Measurements from ENCODE around the gene ZNF346.

ZNF346 gene

DNA sequence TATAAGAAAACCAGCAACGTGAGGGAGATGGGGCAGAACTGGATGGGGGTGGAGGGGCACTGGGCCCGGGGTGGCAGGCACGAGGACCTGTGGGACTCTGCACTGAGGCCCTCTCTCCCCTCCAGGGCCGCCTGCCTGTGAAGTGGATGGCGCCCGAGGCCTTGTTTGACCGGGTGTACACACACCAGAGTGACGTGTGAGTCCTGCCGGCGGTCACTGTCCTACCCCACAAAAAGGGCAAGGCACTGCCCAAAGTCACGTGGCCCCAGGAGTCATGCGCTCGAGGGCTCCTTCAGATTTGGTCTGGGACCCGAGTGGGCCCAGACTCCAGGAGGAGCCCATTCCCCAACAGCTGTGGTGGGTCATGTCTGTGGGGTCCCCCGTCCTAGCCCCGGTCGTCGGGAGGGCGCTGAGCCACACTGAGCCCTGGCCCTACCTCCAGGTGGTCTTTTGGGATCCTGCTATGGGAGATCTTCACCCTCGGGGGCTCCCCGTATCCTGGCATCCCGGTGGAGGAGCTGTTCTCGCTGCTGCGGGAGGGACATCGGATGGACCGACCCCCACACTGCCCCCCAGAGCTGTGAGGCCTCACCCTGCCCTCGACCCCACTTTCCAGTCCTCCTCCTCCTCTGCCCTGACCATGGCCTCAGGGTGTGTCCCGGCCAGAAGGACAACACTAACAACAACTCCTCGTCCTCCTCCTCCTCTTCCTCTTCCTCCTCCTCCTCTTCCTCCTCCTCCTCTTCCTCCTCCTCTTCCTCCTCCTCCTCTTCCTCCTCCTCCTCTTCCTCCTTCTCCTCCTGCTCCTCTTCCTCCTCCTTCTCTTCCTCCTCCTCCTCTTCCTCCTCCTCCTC, 73.9 kb downstream of the ZNF346 start:
- DNase-seq = no peak

DNA sequence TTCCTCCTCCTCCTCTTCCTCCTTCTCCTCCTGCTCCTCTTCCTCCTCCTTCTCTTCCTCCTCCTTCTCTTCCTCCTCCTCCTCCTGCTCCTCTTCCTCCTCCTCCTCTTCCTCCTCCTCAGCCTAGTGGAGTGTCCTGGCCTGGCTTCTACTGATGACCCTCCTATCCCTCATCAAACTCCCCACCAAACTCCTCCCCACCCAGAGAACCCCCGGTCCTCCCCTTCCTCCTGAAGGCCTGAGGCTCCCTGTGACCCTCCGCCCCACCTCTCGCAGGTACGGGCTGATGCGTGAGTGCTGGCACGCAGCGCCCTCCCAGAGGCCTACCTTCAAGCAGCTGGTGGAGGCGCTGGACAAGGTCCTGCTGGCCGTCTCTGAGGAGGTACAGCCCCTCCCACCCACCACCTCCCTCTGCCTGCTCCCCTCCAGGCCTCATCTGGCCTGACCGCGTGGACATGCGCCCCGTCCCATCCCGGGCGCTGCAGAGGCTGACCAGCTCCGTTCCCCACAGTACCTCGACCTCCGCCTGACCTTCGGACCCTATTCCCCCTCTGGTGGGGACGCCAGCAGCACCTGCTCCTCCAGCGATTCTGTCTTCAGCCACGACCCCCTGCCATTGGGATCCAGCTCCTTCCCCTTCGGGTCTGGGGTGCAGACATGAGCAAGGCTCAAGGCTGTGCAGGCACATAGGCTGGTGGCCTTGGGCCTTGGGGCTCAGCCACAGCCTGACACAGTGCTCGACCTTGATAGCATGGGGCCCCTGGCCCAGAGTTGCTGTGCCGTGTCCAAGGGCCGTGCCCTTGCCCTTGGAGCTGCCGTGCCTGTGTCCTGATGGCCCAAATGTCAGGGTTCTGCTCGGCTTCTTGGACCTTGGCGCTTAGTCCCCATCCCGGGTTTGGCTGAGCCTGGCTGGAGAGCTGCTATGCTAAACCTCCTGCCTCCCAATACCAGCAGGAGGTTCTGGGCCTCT, 74.8 kb downstream of the ZNF346 start:
- no peak for DNase-seq

DNA sequence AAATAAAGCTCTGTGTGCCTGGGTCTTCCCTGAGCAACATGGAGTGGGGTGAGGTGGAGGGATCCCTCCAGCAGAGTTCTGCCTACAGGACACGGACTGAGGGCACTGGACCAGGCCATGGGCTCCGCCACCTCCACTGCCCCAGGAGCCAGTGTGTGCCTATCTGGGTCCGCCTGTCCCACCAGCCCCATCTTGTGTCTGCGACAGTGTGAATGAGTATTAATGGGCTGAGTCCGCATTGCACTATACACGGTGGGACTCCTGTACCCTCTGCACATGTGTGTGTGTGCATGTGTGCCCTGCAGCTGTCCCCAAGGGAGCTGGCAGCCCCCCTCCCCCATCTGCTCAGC, 75.6 kb downstream of the ZNF346 start:
- no peak for DNase-seq

DNA sequence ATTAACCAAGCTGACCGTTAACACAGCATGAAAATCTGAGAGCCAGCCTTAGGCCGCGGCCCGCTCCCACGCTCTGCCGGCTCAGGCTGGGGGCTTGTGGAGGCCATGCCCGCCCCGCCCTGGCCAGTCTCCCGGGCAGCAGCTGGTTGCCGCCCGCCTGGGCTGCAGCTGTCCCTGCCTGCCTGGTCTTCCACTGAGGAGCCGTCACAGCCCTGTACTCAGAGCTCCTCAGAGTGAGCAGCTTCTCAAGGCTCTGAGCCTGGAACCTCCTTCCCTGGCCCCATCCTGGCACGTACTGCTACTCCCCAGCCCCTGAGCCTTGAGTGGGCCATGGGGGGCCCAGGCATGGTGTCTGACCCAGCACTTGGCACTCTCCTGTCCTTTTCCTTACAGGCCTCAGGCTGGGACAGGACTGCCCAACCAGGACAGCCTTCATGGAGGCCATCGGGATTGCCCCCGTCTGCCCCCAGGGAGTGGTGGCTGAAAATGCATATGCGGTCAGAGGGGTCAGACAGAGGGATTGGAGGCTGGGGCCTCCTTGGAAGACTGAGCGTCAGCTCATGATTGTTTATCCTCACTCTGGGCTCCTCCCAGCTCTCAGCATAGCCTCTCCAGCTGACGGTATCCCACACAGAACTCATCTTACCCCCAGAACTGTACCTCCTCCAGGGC, 76.1 kb downstream of the ZNF346 start:
- no peak for DNase-seq

DNA sequence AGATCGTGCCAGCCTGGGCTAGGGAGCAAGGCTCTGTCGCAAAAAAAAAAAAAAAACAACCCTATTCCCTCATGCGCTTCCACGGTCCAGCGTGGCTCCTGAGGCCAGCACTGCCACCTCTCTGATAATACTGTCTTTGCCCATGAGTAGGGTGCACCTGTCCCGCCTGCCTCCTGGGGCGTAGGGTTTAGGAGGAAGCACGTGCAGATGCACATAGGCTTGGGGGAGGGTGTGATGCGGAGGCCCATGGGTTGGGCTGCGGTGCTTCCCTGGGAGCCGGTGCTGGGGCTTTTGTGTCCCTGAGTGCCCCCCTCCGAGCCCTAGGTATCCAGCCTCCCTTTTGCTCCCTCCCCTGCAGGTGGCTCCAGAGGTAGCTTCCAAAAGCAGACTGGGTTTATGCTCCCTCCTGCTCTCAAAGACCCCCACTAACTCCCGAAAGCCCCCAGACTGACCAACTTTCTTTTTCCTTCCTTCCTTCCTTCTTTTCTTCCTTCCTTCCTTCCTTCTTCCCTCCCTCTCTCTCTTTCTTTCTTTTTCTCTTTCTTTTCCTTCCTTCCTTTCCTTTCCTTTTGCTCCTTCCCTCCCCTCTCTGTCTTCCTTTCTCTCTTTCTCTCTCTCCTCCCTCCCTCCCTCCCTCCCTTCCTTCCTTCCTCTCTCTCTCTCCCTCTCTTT, 77.1 kb downstream of the ZNF346 start:
- no peak for DNase-seq

DNA sequence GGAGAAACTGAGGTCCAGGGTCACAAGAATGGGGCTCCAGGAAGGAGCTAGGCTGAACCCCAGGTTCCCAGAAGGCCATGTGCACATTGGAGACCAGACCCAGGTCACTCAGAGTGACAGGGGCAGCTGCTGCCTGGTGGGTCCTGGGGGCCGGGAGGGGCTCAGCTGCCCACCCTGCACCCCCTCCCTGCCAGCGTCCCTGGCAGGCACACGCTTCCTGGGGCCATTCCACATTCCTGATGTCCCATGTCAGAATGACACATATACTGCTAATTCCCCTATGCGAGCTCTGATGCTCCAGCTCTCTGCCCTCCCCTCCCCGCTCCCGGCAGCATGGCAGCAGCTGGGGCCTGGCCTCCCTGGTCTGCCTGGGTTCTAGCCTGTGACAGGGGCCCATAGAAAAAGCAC, 78.2 kb downstream of the ZNF346 start:
- DNase-seq = no peak

DNA sequence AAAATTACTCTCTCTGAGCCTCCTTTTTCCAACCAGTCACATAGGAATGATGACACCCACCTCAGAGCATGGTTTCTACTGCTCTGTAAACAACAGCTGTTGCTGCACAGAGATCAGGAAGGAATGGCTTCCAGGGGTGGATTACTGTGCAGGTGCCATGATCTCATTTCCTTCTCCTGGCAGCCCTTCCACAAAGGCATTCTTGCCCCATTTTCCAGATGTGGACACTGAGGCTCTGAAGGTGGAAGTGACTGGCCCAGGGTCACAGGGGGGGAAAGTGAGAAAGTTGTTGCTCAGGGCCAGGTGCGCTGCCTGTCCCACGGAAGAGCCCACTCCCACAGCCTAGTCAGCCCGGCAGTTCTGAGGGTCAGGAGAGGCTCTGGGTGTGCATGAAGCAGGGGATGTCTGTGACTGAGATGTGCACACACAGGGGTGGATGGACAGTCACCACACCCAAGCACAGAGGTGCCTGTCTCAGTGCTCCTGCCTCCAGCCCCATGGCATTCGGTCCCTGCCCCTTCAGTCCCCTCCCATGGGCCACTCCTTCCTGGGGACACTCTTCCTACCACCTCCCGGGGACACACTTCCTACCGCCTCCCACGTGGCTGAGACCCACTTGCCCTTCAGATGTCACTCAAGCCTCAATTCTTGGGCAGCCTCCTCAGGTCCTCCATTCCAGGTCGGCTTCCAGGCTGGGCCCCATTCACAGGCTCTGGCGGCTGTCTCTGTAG, 81.2 kb downstream of the ZNF346 start:
- DNase-seq = no peak

DNA sequence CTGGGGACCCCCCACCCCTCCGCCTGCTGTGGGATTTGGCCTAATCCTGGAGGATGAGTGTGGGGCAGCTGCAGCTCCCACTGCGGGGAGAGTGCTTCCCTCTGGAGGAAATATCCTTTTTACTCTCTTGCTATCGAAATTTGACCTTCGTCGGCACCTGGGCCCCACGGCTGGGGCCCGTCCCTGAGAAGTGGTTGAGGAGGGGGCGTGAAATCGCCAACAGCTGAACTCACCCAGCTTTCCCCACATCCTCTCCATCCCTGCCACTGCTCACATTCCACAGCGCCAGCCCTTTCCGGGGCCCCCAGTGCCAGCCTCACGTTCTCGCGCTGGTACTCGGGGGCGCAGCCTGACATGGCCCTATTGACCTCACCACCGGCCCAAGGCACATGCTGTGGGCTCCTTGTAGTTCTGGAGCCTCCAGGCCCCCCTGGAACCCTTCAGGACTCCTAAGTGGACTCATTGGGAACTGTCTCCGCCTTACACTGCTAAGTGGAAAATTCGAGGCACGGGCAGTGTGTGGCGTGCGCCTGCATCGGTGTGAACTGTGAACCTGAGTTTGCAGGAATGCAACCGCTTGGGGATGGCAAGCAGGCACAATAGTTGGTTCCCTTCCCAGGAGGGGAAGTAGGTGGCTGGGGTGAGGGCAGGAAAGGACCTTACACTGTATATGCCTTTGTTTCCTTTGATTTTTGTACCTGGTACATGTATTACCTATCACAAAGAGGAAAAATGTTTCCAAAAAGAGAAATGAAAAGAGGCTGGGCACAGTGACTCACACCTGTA, 83.4 kb downstream of the ZNF346 start:
- no peak for DNase-seq

DNA sequence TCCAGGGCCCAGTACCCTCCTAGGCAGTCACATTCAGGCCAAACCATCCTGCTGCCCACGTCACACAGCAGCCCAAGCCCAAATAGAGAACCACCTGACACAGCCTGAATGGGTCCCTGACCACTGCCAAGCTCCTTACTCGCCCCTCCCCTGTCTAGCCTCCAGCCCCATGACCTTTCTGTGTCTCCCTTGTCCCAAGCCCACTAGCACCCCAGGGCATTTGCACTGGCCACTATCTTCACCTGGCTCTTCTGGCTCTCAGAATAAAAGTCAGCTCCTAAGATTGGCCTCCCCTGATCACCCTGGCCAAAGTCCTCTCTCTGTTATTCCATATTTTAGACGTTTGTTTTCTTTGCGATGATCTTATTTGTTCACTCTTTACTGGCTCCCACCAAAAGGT, 84.7 kb downstream of the ZNF346 start:
- DNase-seq = no peak

DNA sequence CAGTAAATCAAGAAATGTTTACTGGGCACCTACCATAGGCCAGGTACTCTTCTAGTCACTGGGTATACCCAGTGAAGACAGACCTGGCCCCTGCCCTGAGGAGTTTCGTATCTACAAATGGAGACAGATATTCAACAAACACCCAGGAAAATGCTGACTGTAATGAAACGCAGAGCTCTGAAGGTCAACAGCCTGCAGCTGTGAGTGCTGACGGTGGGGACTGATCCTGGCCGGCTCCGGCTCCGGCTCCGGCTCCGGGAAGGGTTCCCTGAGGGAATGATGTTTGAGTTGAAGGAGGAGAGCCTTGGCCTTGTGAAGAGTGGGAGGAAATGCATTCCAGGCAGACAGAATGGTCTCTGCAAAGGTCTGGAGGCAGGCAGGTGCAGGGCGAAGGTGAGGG, 87.3 kb downstream of the ZNF346 start:
- DNase-seq = no peak

DNA sequence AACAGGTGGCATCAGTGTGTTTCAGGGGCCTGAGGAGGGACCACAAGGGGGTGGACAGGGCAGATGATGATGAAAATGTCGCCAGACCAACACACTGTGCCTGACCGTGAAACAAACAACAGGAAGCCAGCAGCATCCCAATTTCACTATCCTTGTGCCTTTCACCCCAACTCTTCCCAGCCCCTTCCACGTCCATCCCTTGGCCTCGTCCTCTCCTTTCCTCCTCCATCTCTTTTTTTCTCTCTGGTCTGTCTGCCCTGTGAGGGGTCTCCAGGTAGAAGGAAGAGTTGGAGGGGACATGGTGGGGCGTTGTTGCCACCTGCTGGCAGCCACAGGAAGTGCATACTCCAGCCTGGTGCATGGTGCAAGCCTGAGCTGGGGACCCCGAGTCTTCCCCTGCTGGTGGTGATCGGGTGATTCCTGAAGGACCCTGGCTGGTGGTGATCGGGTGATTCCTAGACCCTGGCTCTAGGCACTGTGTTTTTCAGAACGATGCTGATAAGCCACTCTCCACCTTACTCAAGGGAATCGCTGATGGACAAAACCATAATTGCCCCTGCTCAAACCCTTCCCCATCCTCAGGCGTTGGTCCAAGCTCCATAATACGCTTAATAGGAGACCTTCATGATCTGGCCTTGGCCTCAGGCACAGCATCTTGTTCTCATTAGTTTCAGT, 89.4 kb downstream of the ZNF346 start:
- no peak for DNase-seq

DNA sequence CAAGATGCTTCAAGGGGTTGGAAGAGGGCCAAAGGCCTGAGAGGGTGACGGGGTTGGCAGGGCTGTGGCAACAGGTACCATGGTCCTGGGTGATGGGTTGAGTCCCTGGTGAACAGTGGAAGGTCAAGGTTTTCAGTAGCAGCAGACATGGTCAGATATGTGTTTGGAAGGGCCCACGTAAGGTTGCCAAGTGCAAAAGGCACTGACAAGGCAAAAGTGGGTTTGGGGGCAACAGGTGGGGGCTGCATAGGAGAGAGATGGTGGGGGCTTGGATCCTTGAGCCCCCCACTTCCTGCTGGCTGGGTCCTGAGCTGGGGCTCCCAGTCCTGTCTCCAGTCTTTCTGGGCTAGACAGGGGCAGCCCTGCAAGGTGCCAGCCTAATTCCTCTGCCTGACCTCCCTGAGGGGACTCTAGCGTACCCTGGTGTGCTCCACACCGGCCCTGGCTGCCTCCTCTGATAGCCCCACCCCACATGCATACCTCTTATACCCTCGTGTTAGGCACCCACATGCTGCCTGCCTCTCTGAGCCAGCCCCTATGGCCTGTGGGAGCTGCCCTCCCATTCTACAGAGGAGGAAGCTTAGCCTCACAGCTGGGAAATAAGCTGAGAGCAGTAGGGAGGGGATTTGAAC, 90.2 kb downstream of the ZNF346 start:
- DNase-seq = no peak

DNA sequence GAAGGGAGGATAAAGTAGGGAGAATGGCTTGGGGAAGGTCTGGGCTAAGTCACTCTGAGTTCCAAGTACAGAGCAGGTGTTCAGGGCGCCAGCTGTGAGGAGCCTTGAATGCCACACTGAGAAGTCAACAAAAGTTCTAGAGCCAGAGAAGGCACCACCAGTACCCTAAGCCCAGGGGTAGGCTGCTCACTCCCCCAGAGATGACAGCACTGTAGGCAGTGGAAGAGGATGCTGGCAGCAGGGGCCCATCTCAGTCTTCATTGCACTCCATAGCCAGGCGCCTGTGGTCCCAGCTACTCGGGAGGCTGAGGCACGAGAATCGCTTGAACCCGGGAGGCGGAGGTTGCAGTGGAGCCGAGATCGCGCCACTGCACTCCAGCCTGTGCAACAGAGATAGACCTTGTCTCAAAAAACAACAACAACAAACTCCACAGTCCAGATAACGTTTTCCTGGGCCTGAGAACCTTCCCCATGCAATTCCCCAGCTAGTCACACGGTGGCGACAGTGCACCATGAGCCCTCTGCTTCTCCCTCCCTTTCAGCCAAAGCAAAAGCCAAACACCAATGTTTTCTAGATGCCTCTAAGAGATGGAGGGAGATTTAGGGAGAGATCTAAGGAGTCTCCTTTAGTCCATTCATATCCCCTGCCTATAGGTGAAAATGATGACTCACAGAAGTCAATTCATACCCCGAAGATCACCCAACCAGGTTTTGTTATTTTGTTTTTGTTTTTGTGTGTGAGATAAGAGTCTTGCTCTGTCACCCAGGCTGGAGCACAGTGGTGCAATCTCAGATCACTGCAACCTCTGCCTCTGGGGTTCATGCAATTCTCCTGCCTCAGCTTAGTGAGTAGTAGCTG, 91.3 kb downstream of the ZNF346 start:
- peak; percentile 37 for DNase-seq

DNA sequence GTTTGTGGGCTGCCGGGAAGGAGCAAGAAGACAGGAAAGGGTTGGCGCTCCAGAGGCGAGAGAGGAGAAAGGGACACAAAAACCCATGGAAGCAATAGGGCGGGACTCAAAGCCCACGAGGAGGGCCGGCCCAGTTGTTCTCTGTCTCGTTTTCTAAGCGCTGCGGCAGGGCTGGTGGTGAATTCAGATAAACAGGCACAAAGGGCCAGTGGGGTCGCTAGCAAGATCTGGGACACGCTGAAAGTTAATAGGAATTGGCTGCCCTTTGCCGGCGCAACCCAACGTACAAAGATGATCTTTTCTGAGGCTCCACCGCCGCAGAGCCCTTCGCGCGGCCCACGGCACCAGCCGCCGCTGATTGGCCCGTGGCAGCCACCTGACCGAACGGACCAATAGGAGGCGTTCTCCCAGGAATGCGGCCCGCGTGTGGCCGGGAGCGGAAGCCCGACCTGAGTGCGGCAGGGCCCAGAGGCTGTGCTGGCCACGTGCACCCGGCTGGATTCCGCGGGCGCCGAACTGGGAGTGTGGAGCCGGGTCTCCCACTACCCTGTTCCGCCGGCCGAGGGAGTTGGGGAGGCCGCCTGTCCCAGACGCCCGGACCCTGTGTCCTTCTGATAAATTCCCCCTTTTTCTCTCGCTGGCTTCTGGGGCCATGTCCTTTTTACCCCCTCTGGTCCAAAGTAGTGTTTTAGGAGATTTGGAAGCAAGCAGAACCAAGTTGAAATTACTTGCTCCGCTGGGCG, 94.3 kb downstream of the ZNF346 start:
- no peak for DNase-seq

DNA sequence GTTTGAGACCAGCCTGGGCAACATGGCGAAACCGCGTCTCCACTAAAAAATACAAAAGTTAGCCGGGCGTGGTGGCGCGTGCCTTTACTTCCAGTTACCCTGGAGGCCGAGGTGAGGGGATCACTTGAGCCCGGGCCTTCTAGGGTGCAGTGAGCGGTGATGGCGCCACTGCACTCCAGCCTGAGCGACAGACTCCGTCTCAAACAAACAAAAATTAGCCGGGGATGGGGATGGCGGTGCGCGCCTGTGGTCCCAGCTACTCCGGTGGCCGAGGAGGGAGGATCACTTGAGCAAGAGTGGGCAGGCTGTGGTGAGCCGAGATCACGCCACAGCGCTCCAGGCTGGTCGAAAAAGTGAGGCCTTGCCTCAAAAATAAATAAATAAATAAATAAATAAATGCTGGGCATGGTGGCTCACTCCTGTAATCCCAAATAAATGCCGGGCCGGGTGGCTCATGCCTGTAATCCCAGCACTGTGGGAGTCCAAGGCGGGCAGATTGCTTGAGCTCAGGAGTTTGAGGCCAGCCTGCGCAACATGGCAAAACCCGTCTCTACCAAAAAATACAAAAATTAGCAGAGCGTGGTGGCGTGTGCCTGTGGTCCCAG, 95.0 kb downstream of the ZNF346 start:
- DNase-seq = no peak

DNA sequence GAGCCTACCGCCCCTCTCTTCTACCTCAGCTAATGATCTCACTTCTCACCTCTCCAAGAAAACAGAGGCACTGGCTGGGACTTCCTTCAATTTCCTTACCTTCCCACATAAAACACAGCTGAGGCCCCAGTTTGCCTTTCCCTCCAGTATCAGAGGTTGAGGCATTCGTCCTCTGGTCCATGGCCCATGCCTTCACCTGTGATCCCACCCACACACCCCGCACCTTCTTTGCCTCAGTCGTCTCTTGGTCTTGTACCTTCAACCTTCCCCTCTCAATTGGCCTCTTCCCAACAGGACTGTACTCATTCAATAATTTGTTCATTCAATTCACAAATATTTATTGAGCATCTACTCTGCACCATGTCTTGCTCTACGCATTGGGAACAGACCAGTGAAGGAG, 100.1 kb downstream of the ZNF346 start:
- DNase-seq = no peak

DNA sequence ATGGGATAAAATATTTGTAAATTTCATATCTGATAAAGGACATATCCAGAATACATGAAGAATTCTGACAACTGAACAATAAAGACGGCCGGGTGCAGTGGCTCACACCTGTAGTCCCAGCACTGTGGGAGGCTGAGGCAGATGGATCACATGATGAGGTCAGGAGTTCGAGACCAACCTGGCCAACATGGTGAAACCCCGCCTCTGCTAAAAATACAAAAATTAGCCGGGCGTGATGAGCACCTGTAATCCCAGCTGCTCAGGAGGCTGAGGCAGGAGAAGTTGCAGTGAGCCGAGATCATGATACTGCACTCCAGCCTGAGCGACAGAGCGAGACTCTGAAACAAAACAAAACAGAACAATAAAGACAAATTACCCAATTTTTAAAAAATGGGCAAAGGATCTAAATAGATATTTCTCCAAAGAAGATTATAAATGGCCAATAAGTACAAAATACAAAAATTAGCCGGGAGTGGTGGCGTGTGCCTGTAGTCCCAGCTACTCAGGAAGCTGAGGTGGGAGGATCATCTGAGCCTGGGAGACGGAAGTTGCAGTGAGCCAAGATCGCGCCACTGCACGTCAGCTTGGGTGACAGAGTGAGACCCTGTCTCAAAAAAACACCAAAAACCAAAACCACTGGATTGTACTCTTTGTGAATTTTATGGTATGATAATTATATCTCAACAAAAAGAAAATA, 101.4 kb downstream of the ZNF346 start:
- DNase-seq = no peak

Data from NCI-H187 treated with DMSO at 0.1 percent for 48 hours (cell line).